Melanocyte of skin (primary cell): ENCODE results near the gene AGMO. TPM values are rescaled to one million over a fixed set of nuclear protein-coding genes. Genes with fewer than 3 reads are reported as not detected.

ENCODE experiments used
- total RNA-seq, 2 donors: library from RNA; depleted of rRNA; stranded (reverse); fragments of >200 nt; gene quantifications; 2 replicates each; pipeline ENCODE4 v1.2.3, GENCODE V29; 2012

AGMO gene
- 1 to 10 TPM in 1 of 2 donors, under 1 TPM in 1; 0.33 to 1.0 TPM for total RNA-seq

DNA sequence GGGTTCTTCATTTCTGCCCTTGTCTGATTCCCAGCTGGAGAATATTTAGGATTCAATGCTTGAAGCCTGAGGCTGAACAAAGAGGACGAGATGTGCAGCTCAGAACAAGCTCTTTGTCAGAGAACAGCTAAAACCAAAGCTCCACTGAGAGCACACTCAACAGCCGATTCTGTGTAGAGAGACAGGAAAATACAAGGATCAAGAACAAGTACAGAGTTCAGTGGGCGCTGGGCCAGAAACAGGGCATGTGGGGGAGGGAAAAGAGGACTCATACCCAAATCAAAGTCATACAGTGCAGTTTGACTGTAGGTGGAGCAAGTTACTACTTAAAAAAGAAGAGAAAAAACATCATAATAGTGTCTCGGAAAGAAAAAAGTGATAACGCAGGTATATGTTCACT, at the start of gene AGMO:
Gene AGMO (minus strand): TSS at position 181 of the 400 bp plus-strand sequence.

Other genes starting within 250 kb of the AGMO start
- not detected for gene MEOX2, start 124.7 kb upstream of the AGMO start, total RNA-seq